ENCODE data around the gene MAGI2.
"Not testable (repeated sequence)": the region's sequence is repeated elsewhere in the genome, so short reads cannot be mapped to it uniquely, and the experiment has no call there.

Gene MAGI2

GRCh38 chr7:78326189-78326588 is 1127.3 kb downstream of the MAGI2 start:
- no peak for DNase-seq (ENCODE audit: low read depth in 4 of 4, low spot score in 1 of 4)

DNA sequence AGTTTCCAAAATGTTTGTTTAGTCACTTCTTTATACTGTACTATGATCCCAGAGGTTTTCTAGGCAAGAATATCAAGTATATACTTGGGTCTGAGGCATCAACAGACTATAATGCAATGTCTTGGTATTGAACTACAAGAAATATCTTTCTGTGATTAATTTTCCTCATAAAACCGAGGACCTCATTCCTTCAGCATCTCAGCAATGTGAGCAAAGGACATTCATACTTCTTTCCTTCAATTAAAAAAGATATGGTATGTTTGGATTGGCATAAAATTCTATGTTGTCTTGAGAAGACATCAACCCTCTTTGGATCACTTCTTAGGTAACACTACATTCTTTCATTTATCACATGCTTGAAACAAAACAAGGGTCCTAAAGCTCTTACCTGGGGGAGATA is 1130.3 kb downstream of the MAGI2 start:
- DNase-seq (ENCODE audit: low read depth in 4 of 4, low spot score in 1 of 4) = no peak

DNA sequence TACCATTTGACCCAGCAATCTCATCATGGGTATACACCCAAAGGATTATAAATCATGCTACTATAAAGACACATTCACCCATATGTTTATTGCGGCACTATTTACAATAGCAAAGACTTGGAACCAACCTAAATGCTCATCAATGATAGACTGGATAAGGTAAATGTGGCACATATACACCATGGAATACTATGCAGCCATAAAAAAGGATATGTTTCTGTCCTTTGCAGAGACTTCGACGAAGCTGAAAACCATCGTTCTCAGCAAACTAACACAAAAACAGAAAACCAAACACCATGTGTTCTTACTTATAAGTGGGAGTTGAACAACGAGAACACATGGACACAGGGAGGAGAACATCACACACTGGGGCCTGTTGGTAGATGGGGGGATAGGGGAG is 1131.2 kb downstream of the MAGI2 start:
- DNase-seq (ENCODE audit: low read depth in 4 of 4, low spot score in 1 of 4) = not testable (repeated sequence)

DNA sequence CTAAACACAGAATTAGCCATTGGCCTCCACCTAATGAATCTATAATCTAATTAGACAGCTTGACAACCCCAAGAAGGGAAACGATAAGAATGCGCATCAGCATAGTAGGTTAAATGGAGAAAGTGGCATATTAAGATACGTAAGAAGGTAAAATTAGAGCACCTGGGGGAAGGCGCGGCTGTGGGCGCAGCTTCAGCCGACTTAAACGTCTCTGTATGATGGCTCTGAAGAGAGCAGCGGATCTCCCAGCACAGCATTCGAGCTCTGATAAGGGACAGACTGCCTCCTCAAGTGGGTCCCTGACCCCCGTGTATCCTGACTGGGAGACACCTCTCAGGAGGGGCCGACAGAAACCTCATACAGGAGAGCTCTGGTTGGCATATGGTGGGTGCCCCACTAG is 1136.1 kb downstream of the MAGI2 start:
- DNase-seq (ENCODE audit: low read depth in 4 of 4, low spot score in 1 of 4) = no peak

DNA sequence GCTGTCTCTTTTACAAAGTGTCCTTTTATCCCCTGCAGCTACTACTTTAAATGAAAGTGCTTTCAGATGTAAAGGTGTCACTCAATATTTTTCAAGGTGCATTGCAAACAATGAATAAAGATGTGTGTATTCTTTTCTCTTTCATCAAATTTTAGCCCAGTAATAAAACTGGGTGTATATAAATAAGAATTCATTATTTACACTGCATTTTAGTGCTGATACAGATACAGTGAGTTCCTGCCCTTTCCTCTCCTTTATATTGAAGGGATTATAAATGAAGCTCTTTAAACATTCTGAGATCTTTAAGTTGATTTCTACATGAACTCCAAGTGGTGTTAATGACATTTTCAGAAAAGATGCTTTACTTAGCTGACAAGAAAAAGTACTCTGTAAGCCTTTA is 1137.4 kb downstream of the MAGI2 start:
- DNase-seq (ENCODE audit: low read depth in 4 of 4, low spot score in 1 of 4) = no peak

- no peak for DNase-seq (ENCODE audit: low read depth in 4 of 4, low spot score in 1 of 4)
Measured at GRCh38 chr7:78315119-78315518, 1138.3 kb downstream of the MAGI2 start.

DNA sequence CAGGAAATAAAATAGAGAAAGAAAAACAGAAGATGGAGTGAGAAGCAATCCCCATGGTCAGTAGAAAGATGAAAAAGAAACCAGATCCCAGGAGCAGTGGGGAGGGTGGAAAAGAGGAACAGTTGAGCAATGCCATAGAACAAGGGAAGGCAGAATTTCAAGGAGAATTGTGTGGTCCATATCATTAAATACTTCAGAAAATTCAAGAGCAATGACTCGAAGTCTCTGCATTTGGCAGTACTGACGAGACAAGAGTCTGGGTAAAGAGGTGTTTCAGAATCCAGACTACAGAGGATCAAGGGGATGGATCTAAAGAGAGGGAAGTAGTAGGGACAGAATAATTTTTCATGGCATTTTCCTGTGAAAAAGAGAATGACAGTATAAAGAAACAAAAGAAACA is 1142.3 kb downstream of the MAGI2 start:
- no peak for DNase-seq (ENCODE audit: low read depth in 4 of 4, low spot score in 1 of 4)

GRCh38 chr7:78307892-78308291 is 1145.6 kb downstream of the MAGI2 start:
- no peak for DNase-seq (ENCODE audit: low read depth in 4 of 4, low spot score in 1 of 4)

- no peak for DNase-seq (ENCODE audit: low read depth in 4 of 4, low spot score in 1 of 4)
Measured at GRCh38 chr7:78306634-78307033, 1146.8 kb downstream of the MAGI2 start.

GRCh38 chr7:78301407-78301806 is 1152.1 kb downstream of the MAGI2 start:
- DNase-seq (ENCODE audit: low read depth in 4 of 4, low spot score in 1 of 4) = no peak

- DNase-seq (ENCODE audit: low read depth in 4 of 4, low spot score in 1 of 4) = no peak
Measured at GRCh38 chr7:78299088-78299487, 1154.4 kb downstream of the MAGI2 start.

- no peak for DNase-seq (ENCODE audit: low read depth in 4 of 4, low spot score in 1 of 4)
Measured at GRCh38 chr7:78296644-78297371, 1156.7 kb downstream of the MAGI2 start.

DNA sequence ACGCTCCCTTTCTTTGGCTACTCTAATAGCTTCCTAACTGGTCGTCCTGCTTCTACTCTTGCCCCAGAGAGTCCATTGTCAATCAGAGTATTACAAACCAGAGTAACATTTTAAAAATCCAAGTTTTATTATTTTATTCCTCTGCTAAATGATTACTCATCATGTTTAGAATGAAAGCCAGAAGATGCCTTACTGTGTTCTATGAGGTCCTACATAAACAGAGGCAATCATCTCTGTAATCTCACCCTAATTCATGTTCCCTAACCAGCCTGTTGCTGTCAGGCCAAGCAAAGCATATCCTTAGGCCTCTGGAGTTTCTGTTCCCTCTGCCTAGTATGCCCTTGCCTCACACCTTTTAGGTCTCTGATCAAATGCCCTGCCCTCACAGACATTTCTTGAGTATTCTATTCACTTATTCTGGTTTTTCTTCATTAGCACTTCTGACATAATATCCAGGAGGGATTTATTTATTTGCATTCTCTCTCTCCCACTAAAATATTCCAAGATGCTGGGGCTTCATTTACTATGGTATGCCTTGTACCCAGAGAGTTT is 1157.3 kb downstream of the MAGI2 start:
- no peak for DNase-seq (ENCODE audit: low read depth in 4 of 4, low spot score in 1 of 4)

GRCh38 chr7:78289471-78289870 is 1164.0 kb downstream of the MAGI2 start:
- DNase-seq (ENCODE audit: low read depth in 4 of 4, low spot score in 1 of 4) = not testable (repeated sequence)

DNA sequence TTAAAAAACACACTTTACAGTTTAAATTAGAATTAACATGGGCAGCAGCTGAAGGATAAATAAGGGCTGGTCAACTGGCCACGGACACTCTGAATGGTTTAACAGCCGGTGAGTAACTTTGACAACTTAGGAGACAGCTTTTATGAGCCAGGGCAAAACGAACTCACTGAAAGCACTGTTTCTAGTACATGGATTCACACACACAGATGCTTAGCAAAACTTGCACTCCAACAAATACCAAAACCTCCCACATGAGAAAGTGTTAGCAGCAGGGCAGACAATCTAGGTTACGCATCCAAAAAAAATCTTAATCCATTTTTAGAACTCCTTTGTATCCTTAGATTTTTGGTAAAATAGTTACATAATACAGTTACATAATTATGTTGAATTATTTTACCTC is 1168.5 kb downstream of the MAGI2 start:
- DNase-seq (ENCODE audit: low read depth in 4 of 4, low spot score in 1 of 4) = no peak

DNA sequence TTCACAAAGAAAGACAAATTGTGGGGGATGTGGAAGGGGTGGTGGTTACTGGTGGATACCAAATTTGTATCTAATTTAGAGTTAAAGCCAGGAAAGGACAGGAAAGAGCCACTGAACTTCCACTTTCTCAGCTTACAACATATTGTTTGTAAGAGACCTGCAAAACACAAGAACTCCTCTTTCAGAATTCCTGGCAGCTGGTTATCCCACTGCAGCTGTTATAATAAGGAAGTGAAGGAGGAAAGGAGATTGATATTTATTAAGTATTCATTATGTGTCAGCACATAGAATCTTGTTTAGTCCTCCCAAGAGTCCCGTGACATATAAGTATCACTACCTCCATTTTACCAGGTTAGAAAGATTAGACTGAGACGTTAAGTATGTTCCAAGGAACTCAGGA is 1173.2 kb downstream of the MAGI2 start:
- no peak for DNase-seq (ENCODE audit: low read depth in 4 of 4, low spot score in 1 of 4)

- DNase-seq (ENCODE audit: low read depth in 4 of 4, low spot score in 1 of 4) = no peak
Measured at GRCh38 chr7:78279457-78279856, 1174.0 kb downstream of the MAGI2 start.

- DNase-seq (ENCODE audit: low read depth in 4 of 4, low spot score in 1 of 4) = no peak
Measured at GRCh38 chr7:78279032-78279431, 1174.4 kb downstream of the MAGI2 start.

- no peak for DNase-seq (ENCODE audit: low read depth in 4 of 4, low spot score in 1 of 4)
Measured at GRCh38 chr7:78267141-78267540, 1186.3 kb downstream of the MAGI2 start.

- DNase-seq (ENCODE audit: low read depth in 4 of 4, low spot score in 1 of 4) = no peak
Measured at GRCh38 chr7:78265486-78265885, 1188.0 kb downstream of the MAGI2 start.

- DNase-seq (ENCODE audit: low read depth in 4 of 4, low spot score in 1 of 4) = no peak
Measured at GRCh38 chr7:78265071-78265470, 1188.4 kb downstream of the MAGI2 start.

DNA sequence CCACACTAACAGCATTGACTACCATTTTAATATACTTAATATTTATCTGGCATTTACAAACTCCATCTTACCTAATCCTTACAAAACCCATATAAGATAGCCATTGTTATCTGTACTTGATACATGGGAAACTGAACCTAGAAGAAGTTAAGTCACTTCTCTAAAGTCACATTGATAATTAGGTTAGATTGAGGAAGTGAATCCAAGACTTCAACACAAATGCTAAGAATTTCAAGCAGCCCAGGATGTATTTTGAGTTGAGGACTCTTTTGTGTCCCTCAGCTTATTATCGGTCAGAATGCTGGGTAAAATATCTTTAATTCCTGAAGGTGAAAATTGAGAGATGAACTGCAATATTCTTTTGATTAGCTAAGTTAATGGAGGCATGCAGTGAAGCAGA is 1189.4 kb downstream of the MAGI2 start:
- DNase-seq (ENCODE audit: low read depth in 4 of 4, low spot score in 1 of 4) = no peak

GRCh38 chr7:78261739-78262138 is 1191.7 kb downstream of the MAGI2 start:
- DNase-seq (ENCODE audit: low read depth in 4 of 4, low spot score in 1 of 4) = no peak
